ENCODE data around the gene YPEL4.
A peak's percentile ranks its signal among the peaks of the same experiment; 100 is the strongest.

Gene YPEL4

GRCh38 chr11:57651408-57651807 lies 1.7 kb upstream of the YPEL4 start:
- Histone ChIP-seq H4K20me1 (ENCODE audit: control insufficient read depth, insufficient read depth, low read depth, low read length) (no peaks in the 10 kb centered on the region), H3K4me3 (ENCODE audit: low read length) (no peak overlapping the region), H3K4me2 (ENCODE audit: low read length) (no peak overlapping the region), H3K9me3 (ENCODE audit: control insufficient read depth, insufficient read depth, low read length) (no peaks in the 10 kb centered on the region), H3F3A (ENCODE audit: control insufficient read depth, insufficient read depth) (no peaks in the 10 kb centered on the region), H3K4me1 (ENCODE audit: control insufficient read depth, low read length) (peaks cover 32% of the 10 kb centered on the region), H3K36me3 (ENCODE audit: control insufficient read depth, low read length) (no peaks in the 10 kb centered on the region), H3K79me2 (ENCODE audit: control insufficient read depth, low read length) (no peaks in the 10 kb centered on the region), H3K27me3 (ENCODE audit: control insufficient read depth, low read length) (peaks cover 41% of the 10 kb centered on the region), H3K9me2 (replicated peaks; ENCODE audit: control insufficient read depth, low read length) (no peaks in the 10 kb centered on the region), H3K27ac (ENCODE audit: low read depth, low read length) (no peak overlapping the region)
- TF ChIP-seq CTCF (IDR thresholded peaks at IDR 0.05; ENCODE audit: low read depth, low read length, poor library complexity, severe bottlenecking) (no peak), EZH2phosphoT487 (IDR thresholded peaks at IDR 0.05; ENCODE audit: borderline replicate concordance, low read length) (no peak)

DNA sequence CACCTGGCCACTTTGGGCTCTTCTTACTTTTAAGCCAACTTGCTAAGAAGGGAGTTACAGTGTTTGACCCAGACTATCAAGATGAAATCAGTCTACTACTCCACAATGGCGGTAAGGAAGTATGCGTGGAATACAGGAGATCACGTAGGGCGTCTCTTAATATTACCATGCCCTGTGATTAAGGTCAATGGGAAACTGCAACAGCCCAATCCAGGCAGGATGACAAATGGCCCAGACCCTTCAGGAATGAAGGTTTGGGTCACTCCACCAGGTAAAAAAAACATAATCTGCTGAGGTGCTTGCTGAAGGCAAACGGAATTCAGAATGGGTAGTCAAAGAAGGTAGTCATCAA lies 1.0 kb upstream of the YPEL4 start:
- no peak for TF ChIP-seq EZH2phosphoT487 (IDR thresholded peaks at IDR 0.05; ENCODE audit: borderline replicate concordance, low read length)
- no peak for TF ChIP-seq CTCF (IDR thresholded peaks at IDR 0.05; ENCODE audit: low read depth, low read length, poor library complexity, severe bottlenecking)
- Histone ChIP-seq H3K4me3 (ENCODE audit: low read length) (no peak overlapping the region), H4K20me1 (ENCODE audit: control insufficient read depth, insufficient read depth, low read depth, low read length) (no peaks in the 10 kb centered on the region), H3K27me3 (ENCODE audit: control insufficient read depth, low read length) (peaks cover 48% of the 10 kb centered on the region), H3K36me3 (ENCODE audit: control insufficient read depth, low read length) (no peaks in the 10 kb centered on the region), H3F3A (ENCODE audit: control insufficient read depth, insufficient read depth) (no peaks in the 10 kb centered on the region), H3K9me3 (ENCODE audit: control insufficient read depth, insufficient read depth, low read length) (no peaks in the 10 kb centered on the region), H3K27ac (ENCODE audit: low read depth, low read length) (no peak overlapping the region), H3K9me2 (replicated peaks; ENCODE audit: control insufficient read depth, low read length) (no peaks in the 10 kb centered on the region), H3K4me2 (ENCODE audit: low read length) (no peak overlapping the region), H3K4me1 (ENCODE audit: control insufficient read depth, low read length) (peaks cover 31% of the 10 kb centered on the region), H3K79me2 (ENCODE audit: control insufficient read depth, low read length) (no peaks in the 10 kb centered on the region)

DNA sequence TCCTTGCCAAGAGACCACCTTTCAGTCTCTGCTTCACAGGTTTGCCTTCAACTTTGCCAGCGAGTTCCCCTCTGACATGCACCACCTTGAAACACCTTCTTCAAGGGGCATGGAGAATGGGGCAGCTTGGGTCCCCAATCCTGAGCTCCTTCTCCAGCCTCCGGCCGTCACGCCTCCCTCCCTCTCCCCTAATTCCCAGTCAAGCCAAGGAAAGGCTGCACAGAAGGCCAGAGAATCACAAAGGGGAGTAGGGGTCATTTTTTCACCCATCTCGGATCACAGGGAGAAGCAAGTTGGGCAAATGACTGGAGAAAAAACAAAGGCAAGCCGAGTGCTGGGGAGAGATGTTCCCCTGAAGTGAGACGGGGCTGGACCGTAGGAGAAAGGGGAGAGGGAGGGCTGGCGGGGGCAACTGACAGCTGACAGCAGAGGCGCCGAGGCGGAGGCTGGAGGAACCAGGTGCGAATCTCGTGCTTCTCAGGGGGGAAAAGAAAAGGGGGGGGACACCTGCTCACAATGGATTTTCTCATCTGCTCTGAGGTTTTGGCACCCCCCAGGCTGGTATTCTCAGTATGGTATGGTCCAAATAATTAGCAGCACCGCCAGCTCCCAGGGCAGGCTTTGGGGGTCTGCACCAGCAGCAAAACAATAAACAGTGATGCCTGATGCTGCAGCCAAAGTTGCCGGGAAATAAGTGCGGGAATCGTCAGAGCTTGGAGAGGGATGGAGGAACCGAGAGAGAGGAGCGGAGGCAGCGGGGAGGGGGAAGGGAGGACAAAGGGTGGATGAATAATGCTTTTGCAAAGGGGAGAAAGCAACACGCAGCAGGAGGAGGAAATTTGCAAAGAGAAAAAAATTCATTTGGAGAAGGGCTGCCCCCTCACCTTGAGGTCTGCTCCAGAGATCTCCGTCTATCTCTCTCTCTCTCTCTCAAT lies 644 bp downstream of the YPEL4 start:
- H3F3A ChIP-seq (ENCODE audit: control insufficient read depth, insufficient read depth): no peaks in the 10 kb centered on the region
- peak overlapping the region; percentile 65 for H3K4me2 ChIP-seq (ENCODE audit: low read length)
- H3K4me3 ChIP-seq (ENCODE audit: low read length): peak overlapping the region; percentile 59
- peaks cover 58% of the 10 kb centered on the region for H3K27me3 ChIP-seq (ENCODE audit: control insufficient read depth, low read length)
- no peaks in the 10 kb centered on the region for H4K20me1 ChIP-seq (ENCODE audit: control insufficient read depth, insufficient read depth, low read depth, low read length)
- no peak for TF ChIP-seq CTCF (IDR thresholded peaks at IDR 0.05; ENCODE audit: low read depth, low read length, poor library complexity, severe bottlenecking)
- TF ChIP-seq EZH2phosphoT487 (IDR thresholded peaks at IDR 0.05; ENCODE audit: borderline replicate concordance, low read length): peak; percentile 29; the same call in 1 of the 2 replicates
- peaks cover 31% of the 10 kb centered on the region for H3K4me1 ChIP-seq (ENCODE audit: control insufficient read depth, low read length)
- H3K27ac ChIP-seq (ENCODE audit: low read depth, low read length): no peak overlapping the region
- H3K9me3 ChIP-seq (ENCODE audit: control insufficient read depth, insufficient read depth, low read length): no peaks in the 10 kb centered on the region
- no peaks in the 10 kb centered on the region for H3K9me2 ChIP-seq (replicated peaks; ENCODE audit: control insufficient read depth, low read length)
- H3K36me3 ChIP-seq (ENCODE audit: control insufficient read depth, low read length): no peaks in the 10 kb centered on the region
- H3K79me2 ChIP-seq (ENCODE audit: control insufficient read depth, low read length): no peaks in the 10 kb centered on the region
